Lung (tissue), 12 donors: Measurements from ENCODE around the gene RNF166. TPM values are rescaled to one million over a fixed set of nuclear protein-coding genes. Genes with fewer than 3 reads are reported as not detected.

Experiments
- ATAC-seq: fragments of 200-7000 bp; cut with Tn5 transposase; one replicate; pipeline ENCODE4 v1.9.1; 2020; ENCODE audit warnings: moderate number of reproducible peaks; ENCODE audit not compliant: insufficient read depth, low FRiP score
- DNase-seq, 3 donors: peaks; one replicate each; pipeline ENCODE4 v3.0.0-alpha.2; 2013 to 2017
- H3K27ac ChIP-seq, 2 donors: one replicate each; pipeline ENCODE4 v1.5.1; 2013; ENCODE audit warnings: mild to moderate bottlenecking in 2 of 2, moderate library complexity in 2 of 2, control low read depth in 1 of 2, inconsistent platforms in 1 of 2, low read depth in 1 of 2, low read length in 1 of 2
- H3K27me3 ChIP-seq, 3 donors: one replicate each; pipeline ENCODE4 v1.5.1; 2013; ENCODE audit warnings: low read length in 2 of 3; ENCODE audit not compliant: control insufficient read depth in 3 of 3, insufficient read depth in 3 of 3
- H3K36me3 ChIP-seq, 4 donors: one replicate each; pipeline ENCODE4 v1.5.1; 2013; ENCODE audit warnings: low read length in 4 of 4, mild to moderate bottlenecking in 1 of 4, moderate library complexity in 1 of 4; ENCODE audit not compliant: control insufficient read depth in 4 of 4, insufficient read depth in 4 of 4
- H3K4me1 ChIP-seq, 5 donors: one replicate each; pipeline ENCODE4 v1.5.1; 2013; ENCODE audit warnings: low read length in 5 of 5, mild to moderate bottlenecking in 2 of 5, moderate library complexity in 1 of 5; ENCODE audit not compliant: control insufficient read depth in 5 of 5, insufficient read depth in 5 of 5
- H3K4me3 ChIP-seq: one replicate; pipeline ENCODE4 v1.5.1; 2013; ENCODE audit warnings: mild to moderate bottlenecking, control low read depth, moderate library complexity
- H3K9ac ChIP-seq, 2 donors: one replicate each; pipeline ENCODE4 v1.5.1; 2013; ENCODE audit warnings: low read length in 2 of 2, control low read depth in 1 of 2; ENCODE audit not compliant: insufficient read depth in 1 of 2
- H3K9me3 ChIP-seq, 4 donors: one replicate each; pipeline ENCODE4 v1.5.1; 2013; ENCODE audit warnings: low read length in 3 of 4, mild to moderate bottlenecking in 1 of 4, moderate library complexity in 1 of 4; ENCODE audit not compliant: control insufficient read depth in 4 of 4, insufficient read depth in 3 of 4
- WGBS, 2 donors: extraction: QIAGEN DNeasy Blood & Tissue Kit; methylation state at CpG; one replicate each; pipeline ENCODE4 v1.1.7; 2013; 5-methylcytosine and 5-hydroxymethylcytosine counted together
- polyA plus RNA-seq, 2 donors: library from polyadenylated mRNA; stranded (reverse); fragments of 200-250 nt; gene quantifications; one replicate each; pipeline ENCODE4 v1.2.1, GENCODE V29; 2013
- total RNA-seq, 2 donors: library from RNA; depleted of rRNA in 1 of 2; stranded (reverse); fragments of >200 nt in 1 of 2; gene quantifications; one replicate each; pipeline ENCODE4 v1.2.1, GENCODE V29; 2014 to 2021
- TF ChIP-seq, protein P1 (sequence below): IDR thresholded peaks from 2 replicates; pipeline ENCODE4 v1.5.1; 2012; ENCODE audit warnings: mild to moderate bottlenecking; ENCODE audit errors: control extremely low read depth, extremely low read depth
- donor health status: control.
- donor health status: control.
- donor health status: Bipolar disorder and iron deficiency.
- donor health status: healthy.
- donor health status: DM: yes; HTN: yes; CAD: no.

RNF166 gene
- total and polyA plus RNA-seq, 4 donors: 15.2 to 51.6 (median 44.1) TPM

DNA sequence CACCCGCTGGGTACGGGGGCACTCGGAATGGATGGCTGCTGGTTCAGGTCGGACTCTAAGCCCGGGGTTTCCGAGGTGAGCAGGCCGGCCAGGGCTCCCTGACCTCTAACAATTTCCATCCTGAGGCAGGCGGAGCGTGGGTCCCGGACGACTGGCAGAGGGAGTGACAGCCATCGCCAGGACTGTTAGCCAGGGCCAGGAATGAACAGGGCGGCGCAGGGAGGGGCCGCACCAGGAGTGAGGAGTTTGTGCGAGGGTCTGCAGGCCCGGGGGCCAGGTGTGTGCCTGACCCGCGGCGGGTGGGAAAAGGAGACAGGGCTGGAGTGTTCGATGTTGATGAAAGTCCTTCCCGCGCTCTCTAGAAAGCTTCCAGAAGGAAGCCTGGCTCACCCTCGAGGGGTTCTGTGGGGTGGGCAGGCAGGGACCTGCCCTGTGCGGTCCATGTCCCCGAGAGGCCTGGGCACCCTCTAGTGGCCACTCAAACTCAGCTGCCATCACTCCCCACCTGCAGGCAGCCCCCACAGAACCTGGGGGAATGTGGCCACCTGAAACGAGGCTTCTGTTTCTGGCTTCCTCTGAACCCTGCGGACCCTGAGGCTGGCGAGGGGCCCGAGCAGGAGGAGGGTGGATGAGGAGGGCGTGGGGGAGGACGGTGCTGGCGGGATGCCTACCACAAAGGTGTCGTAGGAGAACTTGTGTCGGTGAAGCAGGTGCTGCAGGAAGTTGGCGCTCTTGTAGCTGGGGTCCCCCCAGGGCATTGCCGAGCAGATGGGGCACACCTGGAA is 8.2 kb downstream of the RNF166 start:
- Histone ChIP-seq H3K4me3 (no peak overlapping the region), H3K36me3 (peaks cover 0 to 41% (median 4%) of the 10 kb centered on the region in 4 donors)

DNA sequence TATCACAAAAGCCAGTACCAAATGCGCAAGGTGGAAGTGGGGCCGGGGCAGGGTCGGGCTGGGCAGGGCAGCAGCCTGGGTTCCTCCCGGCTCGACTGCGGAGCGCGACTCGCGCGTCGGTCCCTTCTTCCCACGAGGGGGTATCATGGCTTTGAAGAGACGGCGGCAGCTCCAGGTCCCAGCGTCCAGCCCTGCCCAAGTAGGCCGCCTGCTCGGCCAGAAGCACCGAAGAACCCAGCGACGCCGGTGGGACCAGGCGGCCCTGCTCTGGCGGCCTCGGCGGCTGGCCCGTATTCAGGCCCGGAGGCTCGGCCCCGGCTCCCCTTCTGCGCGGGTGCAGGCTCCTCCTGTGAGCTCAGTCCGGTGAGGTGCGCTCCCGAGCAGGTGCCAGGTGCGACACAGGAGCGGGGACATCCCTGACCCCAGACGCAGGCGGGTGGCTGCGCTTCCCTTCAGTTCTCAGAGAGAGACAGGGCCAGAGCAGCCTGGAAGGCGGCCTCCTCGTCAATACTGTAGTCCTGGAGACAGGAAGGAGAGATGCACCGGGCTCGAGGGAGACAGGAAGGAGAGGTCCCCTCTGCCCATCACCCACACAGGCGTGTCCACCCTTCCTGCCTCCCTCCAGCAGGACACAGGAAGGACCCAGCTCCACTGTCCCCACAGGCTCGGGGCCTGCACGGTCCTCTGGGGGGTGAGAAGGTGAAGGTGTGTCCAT is 8.9 kb downstream of the RNF166 start:
- no peak for DNase-seq
- peaks cover 0 to 16% (median 0%) of the 10 kb centered on the region in 5 donors for H3K4me1 ChIP-seq

More for the DNA sequence above, 8.2 kb downstream of the RNF166 start:
- DNase-seq: no peak
- WGBS, 2 donors: 84 to 88% methylated on average over 37 of the region's 37 CpGs
- ATAC-seq: no peak
- no peaks in the 10 kb centered on the region for H3K9me3 ChIP-seq
- TF ChIP-seq, protein P1, sequence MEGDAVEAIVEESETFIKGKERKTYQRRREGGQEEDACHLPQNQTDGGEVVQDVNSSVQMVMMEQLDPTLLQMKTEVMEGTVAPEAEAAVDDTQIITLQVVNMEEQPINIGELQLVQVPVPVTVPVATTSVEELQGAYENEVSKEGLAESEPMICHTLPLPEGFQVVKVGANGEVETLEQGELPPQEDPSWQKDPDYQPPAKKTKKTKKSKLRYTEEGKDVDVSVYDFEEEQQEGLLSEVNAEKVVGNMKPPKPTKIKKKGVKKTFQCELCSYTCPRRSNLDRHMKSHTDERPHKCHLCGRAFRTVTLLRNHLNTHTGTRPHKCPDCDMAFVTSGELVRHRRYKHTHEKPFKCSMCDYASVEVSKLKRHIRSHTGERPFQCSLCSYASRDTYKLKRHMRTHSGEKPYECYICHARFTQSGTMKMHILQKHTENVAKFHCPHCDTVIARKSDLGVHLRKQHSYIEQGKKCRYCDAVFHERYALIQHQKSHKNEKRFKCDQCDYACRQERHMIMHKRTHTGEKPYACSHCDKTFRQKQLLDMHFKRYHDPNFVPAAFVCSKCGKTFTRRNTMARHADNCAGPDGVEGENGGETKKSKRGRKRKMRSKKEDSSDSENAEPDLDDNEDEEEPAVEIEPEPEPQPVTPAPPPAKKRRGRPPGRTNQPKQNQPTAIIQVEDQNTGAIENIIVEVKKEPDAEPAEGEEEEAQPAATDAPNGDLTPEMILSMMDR: no peak
- peak overlapping the region in 1 of 2 donors; percentile 15 for H3K27ac ChIP-seq
- peaks cover 0 to 16% (median 0%) of the 10 kb centered on the region in 5 donors for H3K4me1 ChIP-seq
- no peaks in the 10 kb centered on the region for H3K27me3 ChIP-seq
- H3K9ac ChIP-seq: no peak overlapping the region

DNA sequence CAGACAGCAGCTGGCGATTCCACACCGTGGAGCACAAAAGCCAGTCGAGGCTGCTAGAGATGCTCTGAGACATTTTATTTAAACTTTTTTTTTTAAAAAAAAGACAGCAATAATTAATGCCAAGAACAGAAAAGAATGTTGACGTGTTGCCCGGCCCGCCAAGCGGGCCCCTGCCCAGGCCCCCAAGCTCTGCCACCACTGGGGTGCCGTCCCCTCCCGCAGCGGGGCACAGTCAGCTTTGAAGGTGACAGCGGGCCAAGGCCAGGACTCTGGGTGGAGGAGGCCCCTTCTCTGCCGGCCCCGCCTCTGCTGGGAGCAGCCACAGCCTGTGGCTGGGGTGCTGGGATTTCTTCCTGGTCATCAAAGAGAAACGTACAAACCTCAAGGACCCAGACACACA is 9.8 kb downstream of the RNF166 start:
- 87 to 92% methylated on average over 14 of the region's 14 CpGs for WGBS, 2 donors
- no peak overlapping the region for H3K4me3 ChIP-seq
- H3K27me3 ChIP-seq: no peaks in the 10 kb centered on the region
- ATAC-seq (no peak), DNase-seq (no peak)
- H3K36me3 ChIP-seq: peaks cover 0 to 41% (median 4%) of the 10 kb centered on the region in 4 donors
- H3K9ac ChIP-seq: no peak overlapping the region
- H3K4me1 ChIP-seq: peaks cover 0 to 11% (median 0%) of the 10 kb centered on the region in 5 donors
- no peak overlapping the region for H3K27ac ChIP-seq
- H3K9me3 ChIP-seq: no peaks in the 10 kb centered on the region
- TF ChIP-seq, protein P1: no peak

More for the DNA sequence above, 8.9 kb downstream of the RNF166 start:
- Histone ChIP-seq H3K4me3 (no peak overlapping the region), H3K9me3 (no peaks in the 10 kb centered on the region), H3K9ac (no peak overlapping the region), H3K27me3 (no peaks in the 10 kb centered on the region), H3K27ac (peak overlapping the region in 1 of 2 donors; percentile 17), H3K36me3 (peaks cover 0 to 41% (median 4%) of the 10 kb centered on the region in 4 donors)
- TF ChIP-seq, protein P1: no peak
- 86 to 92% methylated on average over 47 of the region's 47 CpGs for WGBS, 2 donors
- ATAC-seq: no peak
